ENCODE measurements around the gene PHACTR4.
"Not testable (repeated sequence)": the region's sequence is repeated elsewhere in the genome, so short reads cannot be mapped to it uniquely, and the experiment has no call there.

The PHACTR4 gene

GRCh38 chr1:28364888-28365287 lies 4.7 kb upstream of the PHACTR4 start:
- Histone ChIP-seq H3K36me3 (no peaks in the 10 kb centered on the region), H3K4me3 (no peak overlapping the region), H3K27ac (no peak overlapping the region), H3K9me3 (no peaks in the 10 kb centered on the region), H3K27me3 (no peaks in the 10 kb centered on the region), H3K4me1 (peaks cover 0 to 6% (median 3%) of the 10 kb centered on the region in 4 donors)
- TF ChIP-seq, protein P1, sequence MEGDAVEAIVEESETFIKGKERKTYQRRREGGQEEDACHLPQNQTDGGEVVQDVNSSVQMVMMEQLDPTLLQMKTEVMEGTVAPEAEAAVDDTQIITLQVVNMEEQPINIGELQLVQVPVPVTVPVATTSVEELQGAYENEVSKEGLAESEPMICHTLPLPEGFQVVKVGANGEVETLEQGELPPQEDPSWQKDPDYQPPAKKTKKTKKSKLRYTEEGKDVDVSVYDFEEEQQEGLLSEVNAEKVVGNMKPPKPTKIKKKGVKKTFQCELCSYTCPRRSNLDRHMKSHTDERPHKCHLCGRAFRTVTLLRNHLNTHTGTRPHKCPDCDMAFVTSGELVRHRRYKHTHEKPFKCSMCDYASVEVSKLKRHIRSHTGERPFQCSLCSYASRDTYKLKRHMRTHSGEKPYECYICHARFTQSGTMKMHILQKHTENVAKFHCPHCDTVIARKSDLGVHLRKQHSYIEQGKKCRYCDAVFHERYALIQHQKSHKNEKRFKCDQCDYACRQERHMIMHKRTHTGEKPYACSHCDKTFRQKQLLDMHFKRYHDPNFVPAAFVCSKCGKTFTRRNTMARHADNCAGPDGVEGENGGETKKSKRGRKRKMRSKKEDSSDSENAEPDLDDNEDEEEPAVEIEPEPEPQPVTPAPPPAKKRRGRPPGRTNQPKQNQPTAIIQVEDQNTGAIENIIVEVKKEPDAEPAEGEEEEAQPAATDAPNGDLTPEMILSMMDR (IDR thresholded peaks at IDR 0.05): no peak
- intact Hi-C loops (cut with DNase I; ENCODE audit: low total_unique reads): loop anchor here (5.0 kb wide), 1 partner anchor 108 kb away; the partner anchor contains the start of gene SESN2
- DNase-seq: peak in 1 of 2 donors; percentile 3

GRCh38 chr1:28365864-28366263 lies 3.7 kb upstream of the PHACTR4 start:
- peak in 1 of 2 donors; percentile 3 for DNase-seq
- Histone ChIP-seq H3K4me1 (peaks cover 0 to 9% (median 6%) of the 10 kb centered on the region in 4 donors), H3K36me3 (no peaks in the 10 kb centered on the region), H3K27ac (no peak overlapping the region), H3K4me3 (no peak overlapping the region), H3K27me3 (no peaks in the 10 kb centered on the region), H3K9me3 (no peaks in the 10 kb centered on the region)
- intact Hi-C loops (cut with DNase I; ENCODE audit: low total_unique reads): loop anchor here (5.0 kb wide), 1 partner anchor 109 kb away; the partner anchor contains the start of gene SESN2
- TF ChIP-seq, protein P1 (IDR thresholded peaks at IDR 0.05): no peak

DNA sequence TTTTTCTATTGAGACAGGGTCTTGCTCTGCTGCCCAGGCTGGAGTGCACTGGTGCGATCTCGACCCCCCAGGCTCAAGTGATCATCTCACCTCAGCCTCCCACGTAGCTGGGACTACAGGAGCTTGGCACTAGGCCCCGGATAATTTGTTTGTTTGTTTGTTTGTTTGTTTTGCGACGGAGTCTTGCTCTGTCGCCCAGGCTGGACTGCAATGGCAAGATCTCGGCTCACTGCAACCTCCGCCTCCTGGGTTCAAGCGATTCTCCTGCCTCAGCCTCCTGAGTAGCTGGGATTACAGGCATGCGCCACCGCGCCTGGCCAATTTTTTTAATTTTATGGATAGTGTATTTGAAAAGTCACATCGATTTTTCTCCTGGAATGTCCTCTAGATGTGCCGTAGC lies 932 bp upstream of the PHACTR4 start:
- not testable (repeated sequence) for H3K36me3 ChIP-seq, DNase-seq, H3K27me3 ChIP-seq, H3K27ac ChIP-seq, H3K4me3 ChIP-seq, H3K9me3 ChIP-seq
- intact Hi-C loops (cut with DNase I; ENCODE audit: low total_unique reads): loop anchor here (5.0 kb wide), 1 partner anchor 111 kb away; the partner anchor contains the start of gene SESN2
- H3K4me1 ChIP-seq: peaks cover 0 to 32% (median 16%) of the 10 kb centered on the region in 4 donors

DNA sequence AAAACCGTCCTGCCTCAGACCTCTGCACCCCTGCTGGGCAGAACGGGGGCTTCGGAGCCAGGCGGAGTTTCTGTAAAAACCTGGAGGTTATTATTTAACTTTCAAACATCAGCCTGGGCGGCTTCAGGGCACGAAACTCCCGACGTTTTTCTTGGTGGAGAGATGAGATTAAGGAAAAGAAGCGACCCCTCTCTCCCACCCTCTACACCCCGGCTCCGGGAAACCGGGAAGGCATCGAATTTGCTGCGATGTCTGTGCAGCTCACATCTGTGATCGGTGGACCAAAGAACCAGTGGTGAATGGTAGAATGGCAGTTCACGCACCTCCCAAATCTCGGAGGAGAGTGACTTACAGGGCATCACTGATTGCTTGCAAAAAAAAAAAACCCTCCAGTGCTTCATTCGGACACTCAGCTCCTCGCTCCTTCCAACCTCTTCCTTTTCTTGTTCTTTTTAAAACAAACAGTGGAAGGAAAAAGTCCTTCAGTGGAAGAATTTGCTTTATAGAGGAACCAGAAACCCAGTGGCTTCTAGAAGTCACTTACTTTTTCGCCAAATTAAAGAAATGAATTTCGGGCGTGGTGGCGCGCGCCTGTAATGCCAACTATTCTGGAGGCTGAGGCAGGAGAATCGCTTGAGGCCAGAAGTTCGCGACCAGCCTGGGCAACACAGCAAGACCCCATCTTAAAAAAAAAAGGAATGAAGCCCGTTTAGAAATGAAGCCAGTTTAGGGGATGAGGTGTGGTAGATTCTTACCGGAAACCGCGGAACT lies 884 bp downstream of the PHACTR4 start:
- H3K4me3 ChIP-seq: peak overlapping the region; percentile 80 to 98
- no peaks in the 10 kb centered on the region for H3K27me3 ChIP-seq
- H3K36me3 ChIP-seq: no peaks in the 10 kb centered on the region
- peak in 1 of 2 donors; percentile 60 for DNase-seq
- peaks cover 0 to 40% (median 23%) of the 10 kb centered on the region in 4 donors for H3K4me1 ChIP-seq
- TF ChIP-seq, protein P1 (IDR thresholded peaks at IDR 0.05): peak in 1 of 2 experiments; percentile 34
- intact Hi-C loops (cut with DNase I; ENCODE audit: low total_unique reads): no loop called here
- peak overlapping the region; percentile 93 to 97 for H3K27ac ChIP-seq
- no peaks in the 10 kb centered on the region for H3K9me3 ChIP-seq

DNA sequence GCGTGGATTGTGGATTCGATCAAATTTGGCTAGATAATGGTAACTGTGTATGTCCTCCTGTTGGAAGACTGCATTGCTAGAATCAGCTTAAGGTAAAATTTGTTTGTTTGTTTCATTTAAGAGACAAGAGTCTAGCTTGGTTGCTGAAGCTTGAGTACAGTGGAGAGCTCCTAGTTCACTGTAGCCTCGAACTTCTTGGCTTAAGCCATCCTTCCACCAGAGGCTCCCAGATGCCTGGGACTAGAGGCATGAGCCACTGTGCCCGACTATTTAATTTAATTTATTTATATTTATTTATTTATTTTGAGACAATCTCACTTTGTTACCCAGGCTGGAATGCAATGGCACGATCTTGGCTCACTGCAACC lies 1.5 kb downstream of the PHACTR4 start:
- Histone ChIP-seq H3K4me3 (peak overlapping the region; percentile 80 to 98), H3K36me3 (no peaks in the 10 kb centered on the region), H3K4me1 (peaks cover 0 to 40% (median 23%) of the 10 kb centered on the region in 4 donors), H3K9me3 (no peaks in the 10 kb centered on the region), H3K27me3 (no peaks in the 10 kb centered on the region), H3K27ac (peak overlapping the region in 1 of 2 donors; percentile 93)
- intact Hi-C loops (cut with DNase I; ENCODE audit: low total_unique reads): no loop called here
- TF ChIP-seq, protein P1 (IDR thresholded peaks at IDR 0.05): no peak
- no peak for DNase-seq

GRCh38 chr1:28373450-28373849 lies 3.9 kb downstream of the PHACTR4 start:
- H3K27me3 ChIP-seq; DNase-seq; H3K9me3 ChIP-seq; H3K4me3 ChIP-seq; intact Hi-C loops (cut with DNase I; ENCODE audit: low total_unique reads); H3K36me3 ChIP-seq; H3K27ac ChIP-seq: not testable (repeated sequence)
- peaks cover 0 to 40% (median 23%) of the 10 kb centered on the region in 4 donors for H3K4me1 ChIP-seq

All from tibial artery (tissue), 4 donors.